CD8-positive, alpha-beta memory T cell (primary cell): ENCODE measurements around the gene ZFP36L2. TPM values are rescaled to one million over a fixed set of nuclear protein-coding genes. Genes with fewer than 3 reads are reported as not detected.

Experiments used
- CTCF ChIA-PET: fragments of 350-600 bp; sonication (Branson Sonifier 250); formaldehyde crosslinking; loops from one replicate; lab custom pipeline; 2021; ENCODE audit warnings: antibody characterized with exemption; lab: Charles Lee
- POLR2A ChIA-PET: fragments of 350-600 bp; sonication (Branson Sonifier 250); formaldehyde crosslinking; loops from one replicate; lab custom pipeline; 2021; ENCODE audit warnings: antibody characterized with exemption; lab: Charles Lee
- DNase-seq, 5 donors: peaks; one replicate each; pipeline versions ENCODE4 v3.0.0 to v3.0.0-alpha.2; 2020 to 2022; ENCODE audit warnings: mixed read lengths in 1 of 5
- H3K27ac ChIP-seq: one replicate; pipeline ENCODE4 v1.7.0; 2013; ENCODE audit warnings: low read depth, mild to moderate bottlenecking, low read length, moderate library complexity
- H3K27me3 ChIP-seq: 2 replicates; pipeline ENCODE4 v1.7.0; 2013; ENCODE audit warnings: low read length, mild to moderate bottlenecking; ENCODE audit not compliant: insufficient read depth, poor library complexity, severe bottlenecking
- H3K36me3 ChIP-seq: 2 replicates; pipeline ENCODE4 v1.7.0; 2013; ENCODE audit warnings: mild to moderate bottlenecking, low read length, moderate library complexity; ENCODE audit not compliant: insufficient read depth
- H3K4me1 ChIP-seq: 2 replicates; pipeline ENCODE4 v1.7.0; 2013; ENCODE audit warnings: mild to moderate bottlenecking, low read length, moderate library complexity; ENCODE audit not compliant: insufficient read depth
- H3K4me3 ChIP-seq: 2 replicates; pipeline ENCODE4 v1.7.0; 2013; ENCODE audit warnings: mild to moderate bottlenecking, low read length
- H3K9me3 ChIP-seq: 2 replicates; pipeline ENCODE4 v1.7.0; 2013; ENCODE audit warnings: mild to moderate bottlenecking, low read length
- H3K27ac Mint-ChIP-seq, 8 donors: one replicate each; pipeline ENCODE4 v1.8.0; 2020 to 2021; ENCODE audit warnings: mixed read lengths in 8 of 8, mild to moderate bottlenecking in 6 of 8, inconsistent platforms in 3 of 8, moderate library complexity in 3 of 8
- H3K27me3 Mint-ChIP-seq, 2 donors: one replicate each; pipeline ENCODE4 v1.8.0; 2020 to 2021; ENCODE audit warnings: mixed read lengths in 2 of 2, mild to moderate bottlenecking in 1 of 2, moderate library complexity in 1 of 2
- H3K36me3 Mint-ChIP-seq, 3 donors: one replicate each; pipeline ENCODE4 v1.8.0; 2020 to 2021; ENCODE audit warnings: mixed read lengths in 3 of 3, inconsistent platforms in 1 of 3, mild to moderate bottlenecking in 1 of 3
- H3K4me1 Mint-ChIP-seq, 3 donors: one replicate each; pipeline ENCODE4 v1.8.0; 2020 to 2021; ENCODE audit warnings: mixed read lengths in 3 of 3, inconsistent platforms in 1 of 3, mild to moderate bottlenecking in 1 of 3
- H3K4me3 Mint-ChIP-seq, 7 donors: one replicate each; pipeline ENCODE4 v1.8.0; 2020 to 2021; ENCODE audit warnings: mixed read lengths in 7 of 7, mild to moderate bottlenecking in 6 of 7, moderate library complexity in 4 of 7, inconsistent platforms in 2 of 7
- H3K9me3 Mint-ChIP-seq, 5 donors: one replicate each; pipeline ENCODE4 v1.8.0; 2020 to 2022; ENCODE audit warnings: mixed read lengths in 5 of 5, mild to moderate bottlenecking in 3 of 5, moderate library complexity in 2 of 5, inconsistent platforms in 1 of 5
- polyA plus RNA-seq: library from polyadenylated mRNA; unstranded; fragments of 300-500 nt; fragmentation: Illumina TruSeq; gene quantifications from one replicate; pipeline ENCODE4 v1.2.3, GENCODE V29; 2021
- total RNA-seq, 2 experiments: library from RNA; stranded (reverse); gene quantifications; one replicate each; pipeline ENCODE4 v1.2.3, GENCODE V29; 2021

ZFP36L2 gene
- total and polyA plus RNA-seq, 3 experiments from 2014 or later: 98.0 to 737 (median 98.6) TPM

GRCh38 chr2:43188561-43189386 is 37.6 kb downstream of the ZFP36L2 start:
- H3K9me3 ChIP-seq: no peaks in the 10 kb centered on the region
- H3K27ac ChIP-seq: no peak overlapping the region
- POLR2A ChIA-PET: interaction anchor here (1.0 kb wide), 1 partner anchor 12 kb away, joined by 3 read pairs; no protein-coding TSS in a partner anchor
- H3K27me3 ChIP-seq: no peaks in the 10 kb centered on the region
- no peaks in the 10 kb centered on the region for H3K27me3 Mint-ChIP-seq
- DNase-seq: no peak
- no peaks in the 10 kb centered on the region for H3K9me3 Mint-ChIP-seq
- no peak overlapping the region for H3K4me3 Mint-ChIP-seq
- peak overlapping the region in 2 of 8 donors; percentile 36 to 63 for H3K27ac Mint-ChIP-seq
- no peaks in the 10 kb centered on the region for H3K36me3 Mint-ChIP-seq
- peaks cover 82% of the 10 kb centered on the region for H3K4me1 ChIP-seq
- H3K4me1 Mint-ChIP-seq: peaks cover 48 to 76% (median 50%) of the 10 kb centered on the region in 3 donors
- no peaks in the 10 kb centered on the region for H3K36me3 ChIP-seq
- CTCF ChIA-PET: interaction anchor here (0.6 to 1.4 kb wide), 3 partner anchors 10 to 41 kb away, joined by 3 to 4 read pairs (median 3); no protein-coding TSS in a partner anchor
- H3K4me3 ChIP-seq: no peak overlapping the region

GRCh38 chr2:43186679-43187374 is 39.6 kb downstream of the ZFP36L2 start:
- no peaks in the 10 kb centered on the region for H3K9me3 ChIP-seq
- H3K27ac ChIP-seq: no peak overlapping the region
- POLR2A ChIA-PET: interaction anchor here (0.6 to 1.0 kb wide), 3 partner anchors 10 to 32 kb away, joined by 3 to 5 read pairs (median 3); no protein-coding TSS in a partner anchor
- H3K4me3 ChIP-seq: no peak overlapping the region
- no peak overlapping the region for H3K4me3 Mint-ChIP-seq
- no peak for DNase-seq
- no peaks in the 10 kb centered on the region for H3K36me3 ChIP-seq
- no peaks in the 10 kb centered on the region for H3K9me3 Mint-ChIP-seq
- H3K4me1 Mint-ChIP-seq: peaks cover 32 to 60% (median 33%) of the 10 kb centered on the region in 3 donors
- peaks cover 64% of the 10 kb centered on the region for H3K4me1 ChIP-seq
- peak overlapping the region in 3 of 8 donors; percentile 58 to 94 (median 76) for H3K27ac Mint-ChIP-seq
- CTCF ChIA-PET: interaction anchor here (0.6 to 1.2 kb wide), 3 partner anchors 9 to 51 kb away, joined by 3 read pairs; no protein-coding TSS in a partner anchor
- peaks cover 0 to 2% of the 10 kb centered on the region in 2 donors for H3K27me3 Mint-ChIP-seq
- no peaks in the 10 kb centered on the region for H3K27me3 ChIP-seq
- H3K36me3 Mint-ChIP-seq: no peaks in the 10 kb centered on the region

DNA sequence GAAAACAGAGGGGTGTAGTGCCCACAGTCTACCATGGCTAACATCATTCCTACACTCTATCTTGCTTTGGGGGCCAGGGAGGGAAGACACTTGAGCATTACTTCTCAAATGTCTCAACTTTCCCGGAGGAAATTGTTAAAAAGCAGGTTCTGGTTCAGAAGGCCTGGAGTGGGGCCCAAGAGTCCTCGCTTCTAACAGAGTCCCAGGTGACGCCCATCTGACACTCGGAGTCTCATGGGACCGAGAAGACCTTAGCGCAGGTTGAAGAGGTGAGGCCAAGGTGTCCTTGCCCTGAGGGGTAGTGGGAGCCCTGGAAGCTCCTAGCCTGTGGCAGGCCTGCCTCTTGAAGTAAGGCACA is 40.1 kb downstream of the ZFP36L2 start:
- H3K27ac ChIP-seq: no peak overlapping the region
- H3K4me3 ChIP-seq: no peak overlapping the region
- peak overlapping the region in 5 of 8 donors; percentile 23 to 76 (median 46) for H3K27ac Mint-ChIP-seq
- no peaks in the 10 kb centered on the region for H3K9me3 Mint-ChIP-seq
- peaks cover 0 to 2% of the 10 kb centered on the region in 2 donors for H3K27me3 Mint-ChIP-seq
- no peak overlapping the region for H3K4me3 Mint-ChIP-seq
- no peak for DNase-seq
- H3K36me3 ChIP-seq: no peaks in the 10 kb centered on the region
- no peaks in the 10 kb centered on the region for H3K27me3 ChIP-seq
- POLR2A ChIA-PET: interaction anchor here (0.6 kb wide), 1 partner anchor 21 kb away, joined by 3 read pairs; no protein-coding TSS in a partner anchor
- peaks cover 0 to 3% (median 0%) of the 10 kb centered on the region in 3 donors for H3K36me3 Mint-ChIP-seq
- CTCF ChIA-PET: interaction anchor here (0.6 to 1.2 kb wide), 3 partner anchors 9 to 21 kb away, joined by 3 read pairs; no protein-coding TSS in a partner anchor
- no peaks in the 10 kb centered on the region for H3K9me3 ChIP-seq
- peaks cover 59% of the 10 kb centered on the region for H3K4me1 ChIP-seq
- peaks cover 31 to 59% (median 33%) of the 10 kb centered on the region in 3 donors for H3K4me1 Mint-ChIP-seq

GRCh38 chr2:43185146-43185545 is 41.3 kb downstream of the ZFP36L2 start:
- Histone ChIP-seq H3K4me3 (no peak overlapping the region), H3K4me1 (peaks cover 59% of the 10 kb centered on the region), H3K36me3 (no peaks in the 10 kb centered on the region), H3K27ac (peak overlapping the region; percentile 33), H3K27me3 (no peaks in the 10 kb centered on the region), H3K9me3 (no peaks in the 10 kb centered on the region)
- Mint-ChIP-seq H3K36me3 (peaks cover 0 to 4% (median 0%) of the 10 kb centered on the region in 3 donors), H3K9me3 (no peaks in the 10 kb centered on the region), H3K27me3 (peaks cover 0 to 2% of the 10 kb centered on the region in 2 donors), H3K4me3 (peak overlapping the region in 3 of 7 donors; percentile 4 to 27 (median 21)), H3K4me1 (peaks cover 38 to 66% (median 41%) of the 10 kb centered on the region in 3 donors), H3K27ac (peak overlapping the region; percentile 14 to 97 (median 93))
- POLR2A ChIA-PET: interaction anchor here (1.0 kb wide), 2 partner anchors 10 to 38 kb away, joined by 4 to 5 read pairs; no protein-coding TSS in a partner anchor
- CTCF ChIA-PET: interaction anchor here (0.8 to 26.3 kb wide), 4 partner anchors 9 to 36 kb away, joined by 3 to 580 read pairs (median 4); partner anchors contain the start of gene ZFP36L2
- DNase-seq: no peak

DNA sequence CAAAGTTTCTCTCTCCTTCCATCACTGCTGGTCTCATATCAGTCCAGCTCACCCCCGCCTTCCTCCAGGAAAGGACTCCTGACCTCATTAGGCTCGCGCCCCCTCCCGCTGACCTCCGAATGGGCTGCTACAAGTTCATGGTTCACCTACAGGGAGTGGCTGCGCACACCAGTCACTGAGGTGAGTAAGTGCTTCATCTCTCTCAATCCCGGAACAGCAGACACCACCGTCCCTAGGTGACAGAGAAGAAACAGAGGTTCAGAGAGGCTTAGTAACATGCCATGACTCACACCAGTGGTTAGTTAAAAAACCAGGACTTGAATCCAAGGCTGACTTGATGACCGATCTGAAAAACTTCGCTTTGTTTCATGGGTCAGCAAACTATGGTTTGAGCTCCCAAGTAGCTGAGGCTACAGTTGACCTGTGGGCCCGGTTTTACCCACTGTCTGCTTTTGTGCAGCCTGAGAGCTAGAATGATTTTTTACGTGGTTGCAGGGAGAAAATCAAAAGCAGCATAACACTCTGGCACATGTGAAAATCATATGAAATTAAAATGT is 42.0 kb downstream of the ZFP36L2 start:
- Mint-ChIP-seq H3K27me3 (peaks cover 0 to 2% of the 10 kb centered on the region in 2 donors), H3K9me3 (no peaks in the 10 kb centered on the region), H3K4me3 (peak overlapping the region in 3 of 7 donors; percentile 11 to 54 (median 19)), H3K27ac (peak overlapping the region; percentile 21 to 97 (median 88)), H3K36me3 (peaks cover 0 to 4% (median 0%) of the 10 kb centered on the region in 3 donors), H3K4me1 (peaks cover 40 to 68% (median 41%) of the 10 kb centered on the region in 3 donors)
- peak in 1 of 5 donors; percentile 74 for DNase-seq
- Histone ChIP-seq H3K9me3 (no peaks in the 10 kb centered on the region), H3K27me3 (no peaks in the 10 kb centered on the region), H3K27ac (peak overlapping the region; percentile 33), H3K4me3 (no peak overlapping the region), H3K4me1 (peaks cover 57% of the 10 kb centered on the region), H3K36me3 (no peaks in the 10 kb centered on the region)
- ChIA-PET CTCF (interaction anchor here (0.8 to 26.3 kb wide), 3 partner anchors 10 to 37 kb away, joined by 3 to 580 read pairs (median 4); partner anchors contain the start of gene ZFP36L2), POLR2A (interaction anchor here (1.0 kb wide), 2 partner anchors 10 to 39 kb away, joined by 4 to 5 read pairs; no protein-coding TSS in a partner anchor)

GRCh38 chr2:43183743-43184142 is 42.7 kb downstream of the ZFP36L2 start:
- Mint-ChIP-seq H3K27me3 (peaks cover 0 to 2% of the 10 kb centered on the region in 2 donors), H3K4me1 (peaks cover 46 to 70% (median 47%) of the 10 kb centered on the region in 3 donors), H3K9me3 (no peaks in the 10 kb centered on the region), H3K27ac (peak overlapping the region in 7 of 8 donors; percentile 18 to 97 (median 37)), H3K36me3 (peaks cover 0 to 4% (median 0%) of the 10 kb centered on the region in 3 donors), H3K4me3 (no peak overlapping the region)
- H3K27ac ChIP-seq: no peak overlapping the region
- H3K4me1 ChIP-seq: peaks cover 60% of the 10 kb centered on the region
- H3K4me3 ChIP-seq: no peak overlapping the region
- no peaks in the 10 kb centered on the region for H3K36me3 ChIP-seq
- no peaks in the 10 kb centered on the region for H3K27me3 ChIP-seq
- POLR2A ChIA-PET: no interaction called here
- DNase-seq: no peak
- CTCF ChIA-PET: interaction anchor here (1.8 to 26.3 kb wide), 2 partner anchors 9 to 38 kb away, joined by 4 to 580 read pairs; partner anchors contain the start of gene ZFP36L2
- H3K9me3 ChIP-seq: no peaks in the 10 kb centered on the region

GRCh38 chr2:43180897-43181296 is 45.5 kb downstream of the ZFP36L2 start:
- peaks cover 0 to 4% (median 0%) of the 10 kb centered on the region in 3 donors for H3K36me3 Mint-ChIP-seq
- no peak overlapping the region for H3K4me3 Mint-ChIP-seq
- H3K27ac Mint-ChIP-seq: peak overlapping the region in 6 of 8 donors; percentile 26 to 86 (median 72)
- DNase-seq: no peak
- ChIA-PET POLR2A (interaction anchor here (0.7 kb wide), 1 partner anchor 8 kb away, joined by 4 read pairs; no protein-coding TSS in a partner anchor), CTCF (interaction anchor here (1.0 to 26.3 kb wide), 5 partner anchors 10 to 47 kb away, joined by 3 to 580 read pairs (median 9); partner anchors contain the start of gene ZFP36L2)
- no peak overlapping the region for H3K27ac ChIP-seq
- peaks cover 62 to 77% (median 69%) of the 10 kb centered on the region in 3 donors for H3K4me1 Mint-ChIP-seq
- no peaks in the 10 kb centered on the region for H3K36me3 ChIP-seq
- no peaks in the 10 kb centered on the region for H3K9me3 Mint-ChIP-seq
- no peaks in the 10 kb centered on the region for H3K27me3 ChIP-seq
- peaks cover 66% of the 10 kb centered on the region for H3K4me1 ChIP-seq
- H3K4me3 ChIP-seq: no peak overlapping the region
- H3K27me3 Mint-ChIP-seq: peaks cover 0 to 2% of the 10 kb centered on the region in 2 donors
- no peaks in the 10 kb centered on the region for H3K9me3 ChIP-seq
